ENCODE measurements around the gene PRICKLE2. TPM values are rescaled to one million over a fixed set of nuclear protein-coding genes. Genes with fewer than 3 reads are reported as not detected.
A peak's percentile ranks its signal among the peaks of the same experiment; 100 is the strongest.

PRICKLE2 gene
- total RNA-seq, 4 donors from 2014 or later = 26.2 to 87.3 (median 47.9) TPM

DNA sequence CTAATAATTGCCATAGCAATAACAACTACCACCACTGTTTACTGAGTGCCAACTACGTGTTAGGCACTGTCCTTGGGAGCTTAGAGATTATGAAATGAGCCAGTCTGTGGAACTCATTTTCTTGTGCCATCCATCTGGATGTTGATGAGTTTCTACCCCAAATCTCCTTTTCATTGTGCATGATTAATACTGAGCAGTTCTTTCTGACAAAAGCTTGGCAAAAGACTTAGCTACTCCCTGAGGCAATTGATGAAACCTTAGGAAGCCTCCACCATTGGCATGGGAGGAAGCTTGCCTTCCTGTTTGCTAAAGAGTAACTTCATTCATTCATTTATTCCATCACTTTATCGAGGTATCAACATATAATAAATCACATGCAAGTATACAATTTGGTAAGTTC is 39.8 kb downstream of the PRICKLE2 start:
- H3K36me3 ChIP-seq = no peaks in the 10 kb centered on the region
- DNase-seq = no peak
- no peaks in the 10 kb centered on the region for H3K9me3 ChIP-seq
- no peak overlapping the region for H3K4me3 ChIP-seq
- intact Hi-C loops (cut with DNase I; ENCODE audit: low total_unique reads) = no loop called here
- TF ChIP-seq, protein P1, sequence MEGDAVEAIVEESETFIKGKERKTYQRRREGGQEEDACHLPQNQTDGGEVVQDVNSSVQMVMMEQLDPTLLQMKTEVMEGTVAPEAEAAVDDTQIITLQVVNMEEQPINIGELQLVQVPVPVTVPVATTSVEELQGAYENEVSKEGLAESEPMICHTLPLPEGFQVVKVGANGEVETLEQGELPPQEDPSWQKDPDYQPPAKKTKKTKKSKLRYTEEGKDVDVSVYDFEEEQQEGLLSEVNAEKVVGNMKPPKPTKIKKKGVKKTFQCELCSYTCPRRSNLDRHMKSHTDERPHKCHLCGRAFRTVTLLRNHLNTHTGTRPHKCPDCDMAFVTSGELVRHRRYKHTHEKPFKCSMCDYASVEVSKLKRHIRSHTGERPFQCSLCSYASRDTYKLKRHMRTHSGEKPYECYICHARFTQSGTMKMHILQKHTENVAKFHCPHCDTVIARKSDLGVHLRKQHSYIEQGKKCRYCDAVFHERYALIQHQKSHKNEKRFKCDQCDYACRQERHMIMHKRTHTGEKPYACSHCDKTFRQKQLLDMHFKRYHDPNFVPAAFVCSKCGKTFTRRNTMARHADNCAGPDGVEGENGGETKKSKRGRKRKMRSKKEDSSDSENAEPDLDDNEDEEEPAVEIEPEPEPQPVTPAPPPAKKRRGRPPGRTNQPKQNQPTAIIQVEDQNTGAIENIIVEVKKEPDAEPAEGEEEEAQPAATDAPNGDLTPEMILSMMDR (IDR thresholded peaks at IDR 0.05) = no peak
- TF ChIP-seq POLR2A (IDR thresholded peaks at IDR 0.05) = no peak
- no peaks in the 10 kb centered on the region for H3K27me3 ChIP-seq
- H3K27ac ChIP-seq = peak overlapping the region; percentile 83 to 93
- H3K4me1 ChIP-seq = peaks cover 14 to 19% of the 10 kb centered on the region in 2 donors

DNA sequence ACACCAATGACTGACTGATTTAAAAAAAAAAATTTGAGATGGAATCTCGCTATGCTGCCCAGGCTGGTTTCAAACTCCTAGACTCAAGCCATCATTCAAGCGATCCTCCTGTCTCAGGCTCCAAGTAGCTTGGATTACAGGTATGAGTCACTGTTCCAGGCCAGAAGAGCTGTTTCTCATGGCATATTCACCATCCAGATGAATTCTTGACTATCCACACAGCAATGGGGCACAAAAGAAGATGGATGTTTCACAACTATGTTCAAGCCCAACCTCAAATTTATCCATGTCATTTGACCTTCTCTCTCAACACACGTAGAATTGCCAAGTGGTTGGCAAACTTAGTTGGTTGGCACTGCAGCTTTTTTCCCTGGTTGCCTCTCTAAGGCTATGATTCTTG is 40.6 kb downstream of the PRICKLE2 start:
- intact Hi-C loops (cut with DNase I; ENCODE audit: low total_unique reads) = no loop called here
- H3K4me3 ChIP-seq = no peak overlapping the region
- peak overlapping the region; percentile 83 to 93 for H3K27ac ChIP-seq
- no peaks in the 10 kb centered on the region for H3K27me3 ChIP-seq
- TF ChIP-seq, protein P1 (IDR thresholded peaks at IDR 0.05) = no peak
- no peak for TF ChIP-seq POLR2A (IDR thresholded peaks at IDR 0.05)
- no peaks in the 10 kb centered on the region for H3K36me3 ChIP-seq
- H3K4me1 ChIP-seq = peaks cover 14 to 16% of the 10 kb centered on the region in 2 donors
- H3K9me3 ChIP-seq = no peaks in the 10 kb centered on the region
- DNase-seq = no peak

- H3K4me1 ChIP-seq = no peaks in the 10 kb centered on the region
- H3K27ac ChIP-seq = no peak overlapping the region
- H3K9me3 ChIP-seq = no peaks in the 10 kb centered on the region
- TF ChIP-seq, protein P1 (IDR thresholded peaks at IDR 0.05) = no peak
- TF ChIP-seq POLR2A (IDR thresholded peaks at IDR 0.05) = no peak
- DNase-seq = no peak
- H3K27me3 ChIP-seq = no peaks in the 10 kb centered on the region
- no peak overlapping the region for H3K4me3 ChIP-seq
- no peaks in the 10 kb centered on the region for H3K36me3 ChIP-seq
- intact Hi-C loops (cut with DNase I; ENCODE audit: low total_unique reads) = no loop called here
These were observed 45.4 kb downstream of the PRICKLE2 start for GRCh38 chr3:64179860-64180259.

- intact Hi-C loops (cut with DNase I; ENCODE audit: low total_unique reads) = no loop called here
- no peaks in the 10 kb centered on the region for H3K9me3 ChIP-seq
- DNase-seq = no peak
- H3K4me1 ChIP-seq = no peaks in the 10 kb centered on the region
- no peaks in the 10 kb centered on the region for H3K36me3 ChIP-seq
- H3K27ac ChIP-seq = no peak overlapping the region
- no peak overlapping the region for H3K4me3 ChIP-seq
- no peaks in the 10 kb centered on the region for H3K27me3 ChIP-seq
- TF ChIP-seq, protein P1 (IDR thresholded peaks at IDR 0.05) = no peak
- no peak for TF ChIP-seq POLR2A (IDR thresholded peaks at IDR 0.05)
These were observed 46.0 kb downstream of the PRICKLE2 start for GRCh38 chr3:64179249-64179648.

- intact Hi-C loops (cut with DNase I; ENCODE audit: low total_unique reads) = no loop called here
- no peaks in the 10 kb centered on the region for H3K36me3 ChIP-seq
- no peak overlapping the region for H3K27ac ChIP-seq
- H3K9me3 ChIP-seq = no peaks in the 10 kb centered on the region
- DNase-seq = no peak
- no peak for TF ChIP-seq POLR2A (IDR thresholded peaks at IDR 0.05)
- TF ChIP-seq, protein P1 (IDR thresholded peaks at IDR 0.05) = no peak
- H3K4me3 ChIP-seq = no peak overlapping the region
- H3K27me3 ChIP-seq = no peaks in the 10 kb centered on the region
- no peaks in the 10 kb centered on the region for H3K4me1 ChIP-seq
These were observed 46.8 kb downstream of the PRICKLE2 start for GRCh38 chr3:64178419-64178818.
